GM18873 (cell line): Measurements from ENCODE around the gene SNN.

Experiments
- ATAC-seq: cut with Tn5 transposase; IDR thresholded peaks from one replicate; pipeline ENCODE4 v1.9.1; 2021; ENCODE audit warnings: mild to moderate bottlenecking, moderate library complexity, moderate number of reproducible peaks; ENCODE audit not compliant: unreplicated experiment, low FRiP score

The SNN gene

GRCh38 chr16:11667824-11668622, at the start of gene SNN:
Gene SNN (plus strand): TSS chr16:11668455. CDS start chr16:11676060, 7,605 bp downstream.
- no peak for ATAC-seq

GRCh38 chr16:11619327-11619851, 48.9 kb upstream of the SNN start:
- peak; percentile 63 for ATAC-seq

- ATAC-seq = no peak
Observed at GRCh38 chr16:11620243-11621003, 47.8 kb upstream of the SNN start.

GRCh38 chr16:11621539-11621919, 46.7 kb upstream of the SNN start:
- no peak for ATAC-seq

- ATAC-seq = no peak
Observed at GRCh38 chr16:11621920-11622651, 46.2 kb upstream of the SNN start.

GRCh38 chr16:11624205-11624604, 44.0 kb upstream of the SNN start:
- ATAC-seq = no peak

- ATAC-seq = no peak
Observed at GRCh38 chr16:11624636-11625607, 43.3 kb upstream of the SNN start.

- no peak for ATAC-seq
Observed at GRCh38 chr16:11625769-11626168, 42.5 kb upstream of the SNN start.

- ATAC-seq = no peak
Observed at GRCh38 chr16:11626657-11627291, 41.5 kb upstream of the SNN start.

GRCh38 chr16:11627292-11627663, 41.0 kb upstream of the SNN start:
- no peak for ATAC-seq

GRCh38 chr16:11627822-11628457, 40.3 kb upstream of the SNN start:
- no peak for ATAC-seq

- no peak for ATAC-seq
Observed at GRCh38 chr16:11629071-11630030, 38.9 kb upstream of the SNN start.

GRCh38 chr16:11630046-11630767, 38.0 kb upstream of the SNN start:
- ATAC-seq = no peak

GRCh38 chr16:11630768-11631056, 37.5 kb upstream of the SNN start:
- no peak for ATAC-seq

GRCh38 chr16:11631214-11631613, 37.0 kb upstream of the SNN start:
- ATAC-seq = no peak

GRCh38 chr16:11632455-11632939, 35.8 kb upstream of the SNN start:
- no peak for ATAC-seq

- ATAC-seq = no peak
Observed at GRCh38 chr16:11633113-11633512, 35.1 kb upstream of the SNN start.
